AG04450 (cell line): Measurements from ENCODE around the gene CCDC127. TPM values are rescaled to one million over a fixed set of nuclear protein-coding genes. Genes with fewer than 3 reads are reported as not detected.
"Not testable (repeated sequence)": the region's sequence is repeated elsewhere in the genome, so short reads cannot be mapped to it uniquely, and the experiment has no call there.

Source experiments
- CTCF ChIA-PET: fragments of 300-600, 350-600 bp; formaldehyde crosslinking; extraction: SDS; loops from one replicate; lab custom pipeline; 2022; ENCODE audit warnings: antibody characterized with exemption, inconsistent platforms; lab: Charles Lee
- POLR2A ChIA-PET: fragments of 350-600 bp; formaldehyde crosslinking; extraction: SDS; loops from one replicate; lab custom pipeline; 2021; ENCODE audit warnings: antibody characterized with exemption, inconsistent platforms; lab: Yijun Ruan, JAX
- DNase-seq: peaks from one replicate; pipeline ENCODE4 v3.0.0-alpha.2; 2011; ENCODE audit warnings: low read depth, low spot score
- H3K27ac ChIP-seq: one replicate; pipeline ENCODE4 v1.5.1; 2012; ENCODE audit warnings: low read depth, low read length, control low read depth
- H3K27me3 ChIP-seq: one replicate; pipeline ENCODE4 v1.6.0; 2012; ENCODE audit warnings: low read length; ENCODE audit not compliant: control insufficient read depth, insufficient read depth
- H3K4me3 ChIP-seq: 2 replicates; pipeline ENCODE4 v1.5.1; 2011; ENCODE audit warnings: mild to moderate bottlenecking, low read depth, low read length, control low read depth
- H3K9me3 ChIP-seq: 2 replicates; pipeline ENCODE4 v1.5.1; 2012; ENCODE audit warnings: low read length; ENCODE audit not compliant: control insufficient read depth, insufficient read depth
- polyA plus RNA-seq: library from polyadenylated mRNA; depleted of rRNA; stranded (reverse); fragments of >200 nt; gene quantifications from 2 replicates; pipeline ENCODE4 v1.2.3, GENCODE V29; 2011
- TF ChIP-seq, protein P1 (sequence below): IDR thresholded peaks from 2 replicates; pipeline ENCODE4 v1.5.1; 2011; ENCODE audit warnings: low read depth, low read length, control low read depth, inconsistent platforms

CCDC127 gene
- polyA plus RNA-seq, 1 experiment: 6.6 TPM

DNA sequence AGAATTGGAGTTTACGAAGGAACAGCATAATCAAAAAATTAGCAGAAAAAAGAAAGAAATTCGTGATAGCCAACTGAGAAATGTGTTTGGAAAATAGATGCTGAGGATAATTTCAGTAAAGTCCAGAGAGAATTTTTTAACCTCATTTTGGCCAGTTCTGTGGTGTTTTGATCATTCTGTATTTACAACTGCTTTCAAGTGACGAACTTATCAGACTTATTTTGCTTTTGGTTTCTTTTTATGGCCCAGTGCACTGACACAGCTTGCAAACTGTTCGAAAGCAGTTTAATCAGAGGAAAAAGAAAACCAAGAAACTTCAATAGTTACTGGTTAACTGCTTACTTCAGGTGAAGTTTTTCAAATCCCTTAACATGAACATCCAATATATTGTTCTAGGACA lies 2.0 kb upstream of the CCDC127 start:
- Histone ChIP-seq H3K27me3 (no peaks in the 10 kb centered on the region), H3K9me3 (no peaks in the 10 kb centered on the region; the same call in 1 of the 2 replicates), H3K27ac (no peak overlapping the region), H3K4me3 (peak overlapping the region; percentile 86)
- CTCF ChIA-PET: interaction anchor here (0.7 to 1.6 kb wide), 3 partner anchors 49 to 227 kb away, joined by 3 to 6 read pairs (median 3); no protein-coding TSS in a partner anchor
- POLR2A ChIA-PET: interaction anchor here (0.8 kb wide), 1 partner anchor 64 kb away, joined by 3 read pairs; no protein-coding TSS in a partner anchor
- TF ChIP-seq, protein P1, sequence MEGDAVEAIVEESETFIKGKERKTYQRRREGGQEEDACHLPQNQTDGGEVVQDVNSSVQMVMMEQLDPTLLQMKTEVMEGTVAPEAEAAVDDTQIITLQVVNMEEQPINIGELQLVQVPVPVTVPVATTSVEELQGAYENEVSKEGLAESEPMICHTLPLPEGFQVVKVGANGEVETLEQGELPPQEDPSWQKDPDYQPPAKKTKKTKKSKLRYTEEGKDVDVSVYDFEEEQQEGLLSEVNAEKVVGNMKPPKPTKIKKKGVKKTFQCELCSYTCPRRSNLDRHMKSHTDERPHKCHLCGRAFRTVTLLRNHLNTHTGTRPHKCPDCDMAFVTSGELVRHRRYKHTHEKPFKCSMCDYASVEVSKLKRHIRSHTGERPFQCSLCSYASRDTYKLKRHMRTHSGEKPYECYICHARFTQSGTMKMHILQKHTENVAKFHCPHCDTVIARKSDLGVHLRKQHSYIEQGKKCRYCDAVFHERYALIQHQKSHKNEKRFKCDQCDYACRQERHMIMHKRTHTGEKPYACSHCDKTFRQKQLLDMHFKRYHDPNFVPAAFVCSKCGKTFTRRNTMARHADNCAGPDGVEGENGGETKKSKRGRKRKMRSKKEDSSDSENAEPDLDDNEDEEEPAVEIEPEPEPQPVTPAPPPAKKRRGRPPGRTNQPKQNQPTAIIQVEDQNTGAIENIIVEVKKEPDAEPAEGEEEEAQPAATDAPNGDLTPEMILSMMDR: no peak
- DNase-seq: no peak

DNA sequence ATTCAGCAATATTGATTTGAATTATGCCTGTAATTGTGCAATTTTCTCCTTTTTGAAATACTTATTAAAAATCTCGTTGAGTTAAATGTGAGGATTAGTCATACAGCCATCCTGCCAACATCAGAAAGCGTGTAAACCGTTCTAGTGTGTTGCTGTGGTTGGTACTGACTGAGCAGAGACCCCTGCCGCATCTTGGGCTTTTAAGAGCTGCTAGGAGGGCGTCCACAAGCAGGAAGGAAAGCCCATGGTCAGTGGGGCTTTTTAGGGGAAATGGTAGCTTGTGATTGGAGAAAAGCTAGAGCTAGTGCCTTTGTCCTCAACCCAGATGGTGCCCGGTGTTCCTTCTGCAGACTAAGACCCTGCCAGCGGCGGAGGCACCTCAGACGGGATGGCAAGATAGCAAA lies 1.5 kb upstream of the CCDC127 start:
- TF ChIP-seq, protein P1: no peak
- Histone ChIP-seq H3K9me3 (no peaks in the 10 kb centered on the region; the same call in 1 of the 2 replicates), H3K4me3 (peak overlapping the region; percentile 86), H3K27ac (no peak overlapping the region), H3K27me3 (no peaks in the 10 kb centered on the region)
- ChIA-PET CTCF (interaction anchor here (1.5 to 1.6 kb wide), 2 partner anchors 166 to 227 kb away, joined by 3 to 6 read pairs; no protein-coding TSS in a partner anchor), POLR2A (interaction anchor here (0.8 kb wide), 1 partner anchor 65 kb away, joined by 3 read pairs; no protein-coding TSS in a partner anchor)
- no peak for DNase-seq

DNA sequence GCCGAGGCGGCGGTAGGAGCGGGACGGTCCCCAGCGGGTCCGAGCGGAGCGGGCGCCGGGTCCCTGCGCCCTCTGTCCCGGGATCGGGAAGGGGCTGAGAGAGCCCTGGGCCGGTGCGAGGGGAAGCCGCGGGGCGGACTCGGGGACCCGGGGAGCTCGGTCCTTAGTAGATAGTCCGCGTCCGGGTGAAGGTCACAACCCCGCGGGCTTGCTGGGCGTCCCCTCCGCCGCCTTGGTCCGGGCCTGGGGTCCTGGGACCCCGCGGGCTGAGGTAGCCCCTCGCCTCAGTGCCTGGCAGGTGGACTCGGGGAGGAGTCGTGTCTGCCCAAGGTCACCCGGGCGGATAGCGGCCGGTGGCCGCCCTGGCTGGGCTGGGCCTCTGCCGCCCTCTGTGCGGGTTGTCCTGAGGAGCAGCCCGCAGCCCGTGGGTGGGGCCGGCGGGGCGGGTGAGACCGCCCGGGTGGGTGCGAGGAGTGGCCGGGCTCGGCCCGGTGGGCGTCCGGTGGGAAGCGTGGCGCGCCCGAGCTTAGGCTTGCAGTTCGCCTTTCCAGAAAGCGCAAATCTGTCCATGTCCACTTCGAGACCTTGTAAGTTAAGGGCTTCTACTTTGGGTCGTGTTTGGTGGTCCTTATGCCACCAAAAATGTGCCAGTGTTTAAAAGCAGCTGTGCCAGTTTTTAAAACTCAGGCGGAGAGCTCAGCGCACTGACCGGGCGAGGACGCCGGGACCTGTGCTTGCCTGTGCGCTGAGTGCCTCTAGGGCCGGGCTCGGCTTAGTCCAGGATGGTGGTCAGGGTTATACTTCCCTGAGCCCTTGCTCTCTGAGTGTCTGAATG lies 721 bp upstream of the CCDC127 start:
- CTCF ChIA-PET: interaction anchor here (0.6 to 1.6 kb wide), 5 partner anchors 17 to 228 kb away, joined by 3 to 8 read pairs (median 6); no protein-coding TSS in a partner anchor

DNA sequence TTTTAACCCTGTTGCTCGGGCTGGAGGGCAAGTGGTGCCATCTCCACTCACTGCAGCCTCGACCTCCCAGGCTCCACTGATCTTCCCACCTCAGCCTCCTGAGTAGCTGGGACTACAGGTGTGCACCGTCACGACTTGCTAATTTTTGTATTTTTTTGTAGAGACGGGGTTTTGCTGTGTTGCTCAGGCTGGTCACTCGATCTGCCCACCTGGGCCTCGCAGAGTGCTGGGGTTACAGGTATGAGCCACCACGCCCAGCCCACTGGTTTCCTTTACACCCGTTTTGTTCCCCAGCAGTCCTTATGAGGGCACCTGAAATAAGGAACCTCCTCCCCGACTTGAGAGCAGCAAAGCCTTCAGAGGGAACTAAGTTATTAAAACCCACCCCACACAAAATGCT lies 1.9 kb downstream of the CCDC127 start:
- H3K4me3 ChIP-seq, H3K9me3 ChIP-seq, CTCF ChIA-PET, DNase-seq, H3K27ac ChIP-seq, H3K27me3 ChIP-seq, POLR2A ChIA-PET: not testable (repeated sequence)

More for the DNA sequence above, 721 bp upstream of the CCDC127 start:
- TF ChIP-seq, protein P1: no peak
- Histone ChIP-seq H3K4me3 (peak overlapping the region; percentile 86), H3K27ac (peak overlapping the region; percentile 39), H3K9me3 (no peaks in the 10 kb centered on the region; the same call in 1 of the 2 replicates), H3K27me3 (no peaks in the 10 kb centered on the region)
- no peak for DNase-seq
- POLR2A ChIA-PET: interaction anchor here (0.5 to 1.0 kb wide), 4 partner anchors 9 to 106 kb away, joined by 3 to 6 read pairs (median 4); no protein-coding TSS in a partner anchor

DNA sequence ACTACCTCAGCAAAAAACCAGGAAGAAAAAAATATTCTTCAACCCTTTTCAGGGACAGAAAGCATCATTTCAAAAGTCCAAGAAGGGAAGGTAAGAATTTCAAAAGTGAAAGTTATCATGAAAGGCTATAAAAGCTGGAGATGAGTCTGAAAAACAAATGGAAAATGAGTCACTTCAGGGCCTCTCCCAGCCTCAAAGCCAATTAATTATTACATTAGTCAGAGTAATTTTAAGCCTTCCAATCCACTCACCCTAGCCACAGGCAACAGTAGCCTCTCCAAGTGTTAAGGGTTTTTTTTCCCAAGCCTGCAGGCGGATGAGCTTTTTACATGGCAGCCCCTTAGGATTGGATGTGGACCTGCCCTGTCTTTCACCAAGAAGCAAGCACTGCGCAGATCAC lies 2.7 kb downstream of the CCDC127 start:
- CTCF ChIA-PET, H3K27ac ChIP-seq, DNase-seq, H3K9me3 ChIP-seq, H3K27me3 ChIP-seq, POLR2A ChIA-PET, H3K4me3 ChIP-seq: not testable (repeated sequence)
